Measurements from ENCODE around the gene TNNI3K.

TNNI3K gene, protein sequence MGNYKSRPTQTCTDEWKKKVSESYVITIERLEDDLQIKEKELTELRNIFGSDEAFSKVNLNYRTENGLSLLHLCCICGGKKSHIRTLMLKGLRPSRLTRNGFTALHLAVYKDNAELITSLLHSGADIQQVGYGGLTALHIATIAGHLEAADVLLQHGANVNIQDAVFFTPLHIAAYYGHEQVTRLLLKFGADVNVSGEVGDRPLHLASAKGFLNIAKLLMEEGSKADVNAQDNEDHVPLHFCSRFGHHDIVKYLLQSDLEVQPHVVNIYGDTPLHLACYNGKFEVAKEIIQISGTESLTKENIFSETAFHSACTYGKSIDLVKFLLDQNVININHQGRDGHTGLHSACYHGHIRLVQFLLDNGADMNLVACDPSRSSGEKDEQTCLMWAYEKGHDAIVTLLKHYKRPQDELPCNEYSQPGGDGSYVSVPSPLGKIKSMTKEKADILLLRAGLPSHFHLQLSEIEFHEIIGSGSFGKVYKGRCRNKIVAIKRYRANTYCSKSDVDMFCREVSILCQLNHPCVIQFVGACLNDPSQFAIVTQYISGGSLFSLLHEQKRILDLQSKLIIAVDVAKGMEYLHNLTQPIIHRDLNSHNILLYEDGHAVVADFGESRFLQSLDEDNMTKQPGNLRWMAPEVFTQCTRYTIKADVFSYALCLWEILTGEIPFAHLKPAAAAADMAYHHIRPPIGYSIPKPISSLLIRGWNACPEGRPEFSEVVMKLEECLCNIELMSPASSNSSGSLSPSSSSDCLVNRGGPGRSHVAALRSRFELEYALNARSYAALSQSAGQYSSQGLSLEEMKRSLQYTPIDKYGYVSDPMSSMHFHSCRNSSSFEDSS

DNA sequence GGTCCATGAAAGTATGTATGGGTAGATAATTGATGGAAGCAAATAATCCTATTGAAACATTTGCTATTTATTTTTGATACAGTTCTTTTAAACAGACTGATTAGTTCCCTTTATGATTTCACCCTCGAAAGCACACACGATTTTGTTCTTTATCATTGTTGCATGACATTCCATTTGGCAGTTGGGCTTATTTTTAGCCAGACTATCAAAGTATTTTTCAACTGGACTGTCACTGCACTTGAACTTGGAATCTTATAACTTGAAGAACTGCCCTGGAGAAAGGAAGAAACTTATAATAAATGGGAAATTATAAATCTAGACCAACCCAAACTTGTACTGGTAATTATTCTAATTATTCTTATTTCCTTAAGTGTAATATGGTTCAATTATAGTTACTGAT, at the start of gene TNNI3K:
Gene TNNI3K, plus strand, starts transcription at position 235 of the 400 bp plus-strand sequence. Its CDS starts 65 bp downstream, at position 300.
- Histone ChIP-seq H3K79me2 (ENCODE audit: control insufficient read depth, low read length) (no peaks in the 10 kb centered on the region), H3F3A (ENCODE audit: control insufficient read depth, insufficient read depth) (no peaks in the 10 kb centered on the region), H3K9me2 (replicated peaks; ENCODE audit: control insufficient read depth, low read length) (no peaks in the 10 kb centered on the region), H3K27me3 (ENCODE audit: control insufficient read depth, low read length) (no peaks in the 10 kb centered on the region), H3K36me3 (ENCODE audit: control insufficient read depth, low read length) (no peaks in the 10 kb centered on the region), H4K20me1 (ENCODE audit: control insufficient read depth, insufficient read depth, low read depth, low read length) (no peaks in the 10 kb centered on the region), H3K4me2 (ENCODE audit: low read length) (no peak within 1 kb of the TSS), H3K9me3 (ENCODE audit: control insufficient read depth, insufficient read depth, low read length) (no peaks in the 10 kb centered on the region), H3K27ac (ENCODE audit: low read depth, low read length) (no peak within 1 kb of the TSS), H3K4me3 (ENCODE audit: low read length) (no peak within 1 kb of the TSS), H3K4me1 (ENCODE audit: control insufficient read depth, low read length) (no peaks in the 10 kb centered on the region)
- TF ChIP-seq CTCF (IDR thresholded peaks at IDR 0.05; ENCODE audit: low read depth, low read length, poor library complexity, severe bottlenecking) (no peak), EZH2phosphoT487 (IDR thresholded peaks at IDR 0.05; ENCODE audit: borderline replicate concordance, low read length) (no peak)

GRCh38 chr1:74193908-74194307, 41.3 kb upstream of the TNNI3K start:
- no peaks in the 10 kb centered on the region for H3F3A ChIP-seq (ENCODE audit: control insufficient read depth, insufficient read depth)
- H3K27me3 ChIP-seq (ENCODE audit: control insufficient read depth, low read length): 0 out of 2 replicates have a peak, but pooled peaks cover 5% of the 10 kb centered on the region
- H3K4me3 ChIP-seq (ENCODE audit: low read length): no peak overlapping the region
- no peaks in the 10 kb centered on the region for H3K9me3 ChIP-seq (ENCODE audit: control insufficient read depth, insufficient read depth, low read length)
- no peaks in the 10 kb centered on the region for H3K36me3 ChIP-seq (ENCODE audit: control insufficient read depth, low read length)
- H3K27ac ChIP-seq (ENCODE audit: low read depth, low read length): no peak overlapping the region
- H3K79me2 ChIP-seq (ENCODE audit: control insufficient read depth, low read length): peaks cover 3% of the 10 kb centered on the region; the same call in 1 of the 2 replicates
- no peaks in the 10 kb centered on the region for H4K20me1 ChIP-seq (ENCODE audit: control insufficient read depth, insufficient read depth, low read depth, low read length)
- no peaks in the 10 kb centered on the region for H3K9me2 ChIP-seq (replicated peaks; ENCODE audit: control insufficient read depth, low read length)
- TF ChIP-seq CTCF (IDR thresholded peaks at IDR 0.05; ENCODE audit: low read depth, low read length, poor library complexity, severe bottlenecking): no peak
- no peak for TF ChIP-seq EZH2phosphoT487 (IDR thresholded peaks at IDR 0.05; ENCODE audit: borderline replicate concordance, low read length)
- H3K4me1 ChIP-seq (ENCODE audit: control insufficient read depth, low read length): peaks cover 10% of the 10 kb centered on the region
- H3K4me2 ChIP-seq (ENCODE audit: low read length): no peak overlapping the region

DNA sequence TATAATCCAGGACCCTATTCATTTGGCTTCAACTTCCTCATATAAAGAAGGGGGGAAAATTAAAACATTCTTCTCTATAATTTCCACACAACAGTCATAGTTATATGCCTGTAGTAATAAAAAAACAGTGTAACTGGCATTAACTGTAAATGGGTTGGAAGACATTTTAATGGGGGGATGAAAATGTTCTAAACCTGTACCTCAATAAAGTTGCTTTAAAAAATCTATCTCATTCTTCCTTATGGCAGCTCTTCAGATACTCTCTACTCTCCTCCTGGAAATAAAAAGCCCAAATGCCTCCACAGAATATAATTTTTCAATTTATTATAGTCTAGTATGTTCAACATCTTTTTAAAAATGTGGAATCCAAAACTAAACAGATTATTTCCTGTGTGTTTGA, 39.8 kb upstream of the TNNI3K start:
- Histone ChIP-seq H3K4me2 (ENCODE audit: low read length) (no peak overlapping the region), H3K36me3 (ENCODE audit: control insufficient read depth, low read length) (peaks cover 4% of the 10 kb centered on the region; the same call in 1 of the 2 replicates), H3K4me1 (ENCODE audit: control insufficient read depth, low read length) (peaks cover 18% of the 10 kb centered on the region), H3K9me3 (ENCODE audit: control insufficient read depth, insufficient read depth, low read length) (no peaks in the 10 kb centered on the region), H3K27ac (ENCODE audit: low read depth, low read length) (no peak overlapping the region), H3K4me3 (ENCODE audit: low read length) (no peak overlapping the region), H3K9me2 (replicated peaks; ENCODE audit: control insufficient read depth, low read length) (no peaks in the 10 kb centered on the region), H3K79me2 (ENCODE audit: control insufficient read depth, low read length) (peaks cover 3% of the 10 kb centered on the region; the same call in 1 of the 2 replicates), H3F3A (ENCODE audit: control insufficient read depth, insufficient read depth) (no peaks in the 10 kb centered on the region), H3K27me3 (ENCODE audit: control insufficient read depth, low read length) (0 out of 2 replicates have a peak, but pooled peaks cover 5% of the 10 kb centered on the region), H4K20me1 (ENCODE audit: control insufficient read depth, insufficient read depth, low read depth, low read length) (no peaks in the 10 kb centered on the region)
- TF ChIP-seq EZH2phosphoT487 (IDR thresholded peaks at IDR 0.05; ENCODE audit: borderline replicate concordance, low read length) (no peak), CTCF (IDR thresholded peaks at IDR 0.05; ENCODE audit: low read depth, low read length, poor library complexity, severe bottlenecking) (no peak)

Measured in DOHH2 (cell line).